IMR-90 (cell line): ENCODE data around the gene MRPL30. TPM values are rescaled to one million over a fixed set of nuclear protein-coding genes. Genes with fewer than 3 reads are reported as not detected.

Source experiments
- ATAC-seq: fragments of 200-7000 bp; cut with Tn5 transposase; 2 replicates; pipeline ENCODE4 v1.9.1; 2020; ENCODE audit warnings: low read depth, mild to moderate bottlenecking, moderate library complexity
- BruUV-seq: library from RNA; stranded (reverse); fragments of 400-500 nt; replicated peaks from 2 replicates; lab custom pipeline; 2021; lab: Mats Ljungman, UMichigan
- CTCF ChIA-PET: fragments of 300-600 bp; formaldehyde crosslinking; extraction: SDS; loops from one replicate; lab custom pipeline; 2021; ENCODE audit warnings: antibody characterized with exemption; lab: Yijun Ruan, JAX
- POLR2A ChIA-PET: fragments of 300-600 bp; sonication (Branson Sonifier 250); formaldehyde crosslinking; loops from one replicate; lab custom pipeline; 2022; ENCODE audit warnings: antibody characterized with exemption; ENCODE audit not compliant: unreplicated experiment; lab: Charles Lee
- DNase-seq: peaks from one replicate; pipeline ENCODE4 v3.0.0; 2013
- H2AFZ ChIP-seq: replicated peaks from 2 replicates; pipeline ENCODE3; 2013; ENCODE audit warnings: low read length, mild to moderate bottlenecking; ENCODE audit not compliant: poor library complexity
- H2AK5ac ChIP-seq: 2 replicates; pipeline ENCODE4 v1.6.1; 2013; ENCODE audit warnings: low read depth, low read length, inconsistent platforms
- H2AK9ac ChIP-seq: replicated peaks from 2 replicates; pipeline ENCODE3; 2013; ENCODE audit warnings: mild to moderate bottlenecking, low read depth, low read length, moderate library complexity; ENCODE audit not compliant: poor library complexity
- H2BK120ac ChIP-seq: 2 replicates; pipeline ENCODE4 v1.6.1; 2013; ENCODE audit warnings: low read depth, low read length, inconsistent platforms
- H2BK15ac ChIP-seq: 3 replicates; pipeline ENCODE4 v1.6.1; 2013; ENCODE audit warnings: low read depth, low read length, inconsistent platforms
- H2BK20ac ChIP-seq: 2 replicates; pipeline ENCODE4 v1.6.1; 2013; ENCODE audit warnings: low read depth, mild to moderate bottlenecking, inconsistent platforms, low read length, moderate library complexity
- H2BK5ac ChIP-seq: 2 replicates; pipeline ENCODE4 v1.6.1; 2013; ENCODE audit warnings: mild to moderate bottlenecking, low read depth, low read length, inconsistent platforms; ENCODE audit not compliant: poor library complexity, severe bottlenecking
- H3K14ac ChIP-seq: replicated peaks from 2 replicates; pipeline ENCODE4 v1.6.1; 2013; ENCODE audit warnings: low read depth, low read length, inconsistent platforms
- H3K18ac ChIP-seq: 2 replicates; pipeline ENCODE4 v1.6.1; 2013; ENCODE audit warnings: low read depth, low read length, control low read depth
- H3K23ac ChIP-seq: 2 replicates; pipeline ENCODE4 v1.6.1; 2013; ENCODE audit warnings: low read depth, low read length, inconsistent platforms
- H3K27ac ChIP-seq: 2 replicates; pipeline ENCODE4 v1.5.1; 2013; ENCODE audit warnings: mild to moderate bottlenecking, control low read depth, low read length; ENCODE audit not compliant: insufficient read depth
- H3K27me3 ChIP-seq: 2 replicates; pipeline ENCODE4 v1.6.1; 2013; ENCODE audit warnings: low read length; ENCODE audit not compliant: control insufficient read depth, insufficient read depth
- H3K36me3 ChIP-seq: 2 replicates; pipeline ENCODE4 v1.6.1; 2013; ENCODE audit warnings: low read length, mixed read lengths; ENCODE audit not compliant: control insufficient read depth, insufficient read depth
- H3K4ac ChIP-seq: 2 replicates; pipeline ENCODE4 v1.6.1; 2013; ENCODE audit warnings: low read depth, low read length, inconsistent platforms
- H3K4me1 ChIP-seq: 2 replicates; pipeline ENCODE4 v1.6.1; 2013; ENCODE audit warnings: low read length, mixed read lengths; ENCODE audit not compliant: control insufficient read depth, insufficient read depth
- H3K4me2 ChIP-seq: 2 replicates; pipeline ENCODE4 v1.6.1; 2013; ENCODE audit warnings: low read depth, mild to moderate bottlenecking, control low read depth, low read length, moderate library complexity
- H3K4me3 ChIP-seq: 2 replicates; pipeline ENCODE4 v1.5.1; 2013; ENCODE audit warnings: low read depth, mild to moderate bottlenecking, control low read depth, low read length, moderate library complexity; ENCODE audit not compliant: insufficient read depth
- H3K56ac ChIP-seq: 2 replicates; pipeline ENCODE4 v1.6.1; 2013; ENCODE audit warnings: low read length, inconsistent platforms; ENCODE audit not compliant: insufficient read depth; ENCODE audit errors: extremely low read depth
- H3K79me1 ChIP-seq, 2 experiments: 2 replicates each; pipeline ENCODE4 v1.6.1; 2013; ENCODE audit warnings: low read length in 2 of 2, inconsistent platforms in 1 of 2, low read depth in 1 of 2
- H3K9ac ChIP-seq: 2 replicates; pipeline ENCODE4 v1.6.1; 2013; ENCODE audit warnings: low read depth, low read length, control low read depth
- H3K9me1 ChIP-seq: 2 replicates; pipeline ENCODE4 v1.6.1; 2013; ENCODE audit warnings: low read length, inconsistent platforms; ENCODE audit not compliant: insufficient read depth
- H3K9me3 ChIP-seq: 2 replicates; pipeline ENCODE4 v1.6.1; 2013; ENCODE audit warnings: low read length; ENCODE audit not compliant: control insufficient read depth, insufficient read depth
- H4K20me1 ChIP-seq: 2 replicates; pipeline ENCODE4 v1.6.1; 2013; ENCODE audit warnings: low read length, inconsistent platforms; ENCODE audit not compliant: insufficient read depth
- H4K5ac ChIP-seq: 2 replicates; pipeline ENCODE4 v1.6.1; 2013; ENCODE audit warnings: mild to moderate bottlenecking, low read depth, low read length, control low read depth
- H4K8ac ChIP-seq, 2 experiments: 2 replicates each; pipeline ENCODE4 v1.6.1; 2013; ENCODE audit warnings: low read depth in 2 of 2, low read length in 2 of 2, control low read depth in 1 of 2, inconsistent platforms in 1 of 2
- H4K91ac ChIP-seq: 2 replicates; pipeline ENCODE4 v1.6.1; 2013; ENCODE audit warnings: low read depth, low read length, inconsistent platforms; ENCODE audit not compliant: insufficient read depth
- BHLHE40 ChIP-seq: fragments of 150-350 bp; IDR thresholded peaks from 2 replicates; pipeline ENCODE4 v1.6.1; 2016; ENCODE audit warnings: mild to moderate bottlenecking, low read depth, low read length
- CEBPB ChIP-seq: IDR thresholded peaks from 2 replicates; pipeline ENCODE4 v1.6.1; 2012; ENCODE audit warnings: low read depth, low read length, improper control_type of control experiment
- CHD1 ChIP-seq: IDR thresholded peaks from 2 replicates; pipeline ENCODE4 v1.6.1; 2012; ENCODE audit warnings: low read depth, low read length, improper control_type of control experiment
- FOS ChIP-seq: fragments of 150-350 bp; IDR thresholded peaks from 2 replicates; pipeline ENCODE4 v1.6.1; 2016; ENCODE audit warnings: low read depth, low read length
- MAFK ChIP-seq: IDR thresholded peaks from 2 replicates; pipeline ENCODE4 v1.6.1; 2012; ENCODE audit warnings: low read depth, low read length, improper control_type of control experiment
- MAZ ChIP-seq: IDR thresholded peaks from 2 replicates; pipeline ENCODE4 v1.6.1; 2012; ENCODE audit warnings: low read depth, mild to moderate bottlenecking, low read length, improper control_type of control experiment, moderate library complexity, borderline replicate concordance
- MXI1 ChIP-seq: IDR thresholded peaks from 2 replicates; pipeline ENCODE4 v1.6.1; 2012; ENCODE audit warnings: low read depth, mild to moderate bottlenecking, low read length, moderate library complexity, borderline replicate concordance
- NFE2L2 ChIP-seq: fragments of 150-350 bp; IDR thresholded peaks from 2 replicates; pipeline ENCODE4 v1.6.1; 2016; ENCODE audit warnings: low read depth, mild to moderate bottlenecking, low read length
- POLR2A ChIP-seq: IDR thresholded peaks from 2 replicates; pipeline ENCODE4 v1.6.1; 2012; ENCODE audit warnings: mild to moderate bottlenecking, low read depth, low read length
- RAD21 ChIP-seq: IDR thresholded peaks from 2 replicates; pipeline ENCODE4 v1.6.1; 2012; ENCODE audit warnings: low read length, improper control_type of control experiment
- RCOR1 ChIP-seq: IDR thresholded peaks from 2 replicates; pipeline ENCODE4 v1.6.1; 2012; ENCODE audit warnings: mild to moderate bottlenecking, low read length, improper control_type of control experiment; ENCODE audit not compliant: insufficient replicate concordance
- RFX5 ChIP-seq: IDR thresholded peaks from 2 replicates; pipeline ENCODE4 v1.8.0; 2012; ENCODE audit warnings: low read depth, mild to moderate bottlenecking, low read length, moderate library complexity
- SMC3 ChIP-seq: fragments of 150-350 bp; IDR thresholded peaks from 2 replicates; pipeline ENCODE4 v1.6.1; 2016; ENCODE audit warnings: low read depth, mild to moderate bottlenecking, antibody characterized with exemption, low read length, moderate library complexity
- WGBS, 2 experiments: methylation state at CpG; one replicate each; pipeline versions ENCODE4 v1.1.5 to v1.1.7; 2013; ENCODE audit warnings: missing lambda C conversion rate in 2 of 2; ENCODE audit not compliant: insufficient read length in 1 of 2; ENCODE audit errors: extremely low coverage in 2 of 2; 5-methylcytosine and 5-hydroxymethylcytosine counted together
- dilution Hi-C: fragments of 300-500 bp; cut with HindIII; formaldehyde crosslinking; loops from one replicate; pipeline ENCODE4 v1.14.3; 2018; ENCODE audit warnings: low sequenced_read_pairs; ENCODE audit not compliant: unreplicated experiment
- in situ Hi-C: fragments of 300-500 bp; cut with MboI; formaldehyde crosslinking; loops from 3 replicates; pipeline ENCODE4 v1.14.3; 2019; ENCODE audit warnings: low sequenced_read_pairs, inconsistent platforms, mixed read lengths
- intact Hi-C: fragments of 100-400 bp; cut with micrococcal nuclease; formaldehyde crosslinking; loops from 2 replicates; pipeline ENCODE4 v1.10.0; 2022
- polyA plus RNA-seq, 3 experiments: library from polyadenylated mRNA; depleted of rRNA; stranded (reverse); fragments of >200 nt; gene quantifications; 2 replicates each; pipeline ENCODE4 v1.2.3, GENCODE V29; 2012; ENCODE audit warnings: low replicate concordance in 1 of 3
- total RNA-seq: library from RNA; depleted of rRNA; stranded (reverse); fragments of >200 nt; gene quantifications from 2 replicates; pipeline ENCODE4 v1.2.3, GENCODE V29; 2012
- TF ChIP-seq, protein P1 (sequence below): fragments of 150-350 bp; IDR thresholded peaks from 2 replicates; pipeline ENCODE4 v1.6.1; 2016; ENCODE audit warnings: low read depth, mild to moderate bottlenecking, low read length, moderate library complexity, borderline replicate concordance
- TF ChIP-seq, protein P2 (sequence below): conservative IDR thresholded peaks from 2 replicates; pipeline ENCODE4 v1.5.1; 2012; ENCODE audit warnings: mild to moderate bottlenecking, low read depth, low read length, improper control_type of control experiment
- TF ChIP-seq, protein P3 (sequence below): fragments of 150-350 bp; IDR thresholded peaks from 2 replicates; pipeline ENCODE4 v1.6.1; 2017; ENCODE audit warnings: mild to moderate bottlenecking, antibody characterized with exemption, low read length, low read depth

The MRPL30 gene
- total and polyA plus RNA-seq, 2 of the 4 experiments (the other 2 are of a cell fraction) = 18.7 to 34.8 TPM

DNA sequence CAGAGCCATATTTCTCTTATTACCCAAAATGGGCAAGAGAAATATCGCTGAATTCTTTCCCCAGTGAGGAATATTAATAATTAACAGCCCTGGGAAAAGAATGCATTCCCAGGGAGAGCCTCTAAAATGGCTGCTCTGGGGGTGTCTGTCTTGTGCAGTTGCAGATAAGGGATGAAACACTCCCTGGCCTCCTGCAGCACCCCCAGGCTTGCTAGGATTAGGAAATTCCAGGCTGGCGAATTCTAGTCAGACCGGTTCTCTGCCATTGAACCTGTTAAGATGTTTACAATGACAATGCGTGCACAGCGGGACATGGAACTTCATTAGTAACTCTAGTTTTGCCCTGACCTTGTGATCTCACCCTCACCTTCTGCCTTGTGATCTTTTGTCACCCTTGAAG, 24.5 kb downstream of the MRPL30 start:
- Histone ChIP-seq H3K4ac (no peak overlapping the region), H2AK9ac (no peak overlapping the region), H2BK5ac (no peak overlapping the region), H2BK20ac (no peak overlapping the region), H4K8ac (no peak overlapping the region), H3K79me1 (no peaks in the 10 kb centered on the region), H2AFZ (no peak overlapping the region), H4K20me1 (no peaks in the 10 kb centered on the region), H3K9me1 (peaks cover 2% of the 10 kb centered on the region; the same call in 1 of the 2 replicates), H3K4me1 (no peaks in the 10 kb centered on the region), H4K5ac (no peak overlapping the region), H3K18ac (no peak overlapping the region), H3K23ac (no peak overlapping the region), H3K36me3 (no peaks in the 10 kb centered on the region), H3K4me2 (no peak overlapping the region), H4K91ac (no peak overlapping the region), H2BK15ac (no peak overlapping the region), H3K27me3 (no peaks in the 10 kb centered on the region), H3K56ac (no peak overlapping the region), H3K4me3 (no peak overlapping the region), H2BK120ac (no peak overlapping the region), H3K9ac (no peak overlapping the region), H3K14ac (no peak overlapping the region), H3K9me3 (no peaks in the 10 kb centered on the region), H2AK5ac (no peak overlapping the region), H3K27ac (no peak overlapping the region)
- WGBS, 2 experiments = 80% methylated on average over 3 of the region's 5 CpGs; no CpG with 5 or more reads in 1 of the 2 experiments
- in situ Hi-C loops = no loop called here
- dilution Hi-C loops = no loop called here
- ATAC-seq (no peak), DNase-seq (no peak)
- intact Hi-C loops = no loop called here
- no TSS peak for BruUV-seq
- no peak for TF ChIP-seq NFE2L2
- no peak for TF ChIP-seq MAFK
- no peak for TF ChIP-seq RCOR1
- no peak for TF ChIP-seq POLR2A
- TF ChIP-seq, protein P1, sequence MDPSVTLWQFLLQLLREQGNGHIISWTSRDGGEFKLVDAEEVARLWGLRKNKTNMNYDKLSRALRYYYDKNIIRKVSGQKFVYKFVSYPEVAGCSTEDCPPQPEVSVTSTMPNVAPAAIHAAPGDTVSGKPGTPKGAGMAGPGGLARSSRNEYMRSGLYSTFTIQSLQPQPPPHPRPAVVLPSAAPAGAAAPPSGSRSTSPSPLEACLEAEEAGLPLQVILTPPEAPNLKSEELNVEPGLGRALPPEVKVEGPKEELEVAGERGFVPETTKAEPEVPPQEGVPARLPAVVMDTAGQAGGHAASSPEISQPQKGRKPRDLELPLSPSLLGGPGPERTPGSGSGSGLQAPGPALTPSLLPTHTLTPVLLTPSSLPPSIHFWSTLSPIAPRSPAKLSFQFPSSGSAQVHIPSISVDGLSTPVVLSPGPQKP = no peak
- no peak for TF ChIP-seq RAD21
- no peak for TF ChIP-seq SMC3
- TF ChIP-seq CHD1 = no peak
- no peak for TF ChIP-seq MXI1
- TF ChIP-seq RFX5 = no peak
- TF ChIP-seq, protein P2, sequence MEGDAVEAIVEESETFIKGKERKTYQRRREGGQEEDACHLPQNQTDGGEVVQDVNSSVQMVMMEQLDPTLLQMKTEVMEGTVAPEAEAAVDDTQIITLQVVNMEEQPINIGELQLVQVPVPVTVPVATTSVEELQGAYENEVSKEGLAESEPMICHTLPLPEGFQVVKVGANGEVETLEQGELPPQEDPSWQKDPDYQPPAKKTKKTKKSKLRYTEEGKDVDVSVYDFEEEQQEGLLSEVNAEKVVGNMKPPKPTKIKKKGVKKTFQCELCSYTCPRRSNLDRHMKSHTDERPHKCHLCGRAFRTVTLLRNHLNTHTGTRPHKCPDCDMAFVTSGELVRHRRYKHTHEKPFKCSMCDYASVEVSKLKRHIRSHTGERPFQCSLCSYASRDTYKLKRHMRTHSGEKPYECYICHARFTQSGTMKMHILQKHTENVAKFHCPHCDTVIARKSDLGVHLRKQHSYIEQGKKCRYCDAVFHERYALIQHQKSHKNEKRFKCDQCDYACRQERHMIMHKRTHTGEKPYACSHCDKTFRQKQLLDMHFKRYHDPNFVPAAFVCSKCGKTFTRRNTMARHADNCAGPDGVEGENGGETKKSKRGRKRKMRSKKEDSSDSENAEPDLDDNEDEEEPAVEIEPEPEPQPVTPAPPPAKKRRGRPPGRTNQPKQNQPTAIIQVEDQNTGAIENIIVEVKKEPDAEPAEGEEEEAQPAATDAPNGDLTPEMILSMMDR = no peak
- TF ChIP-seq CEBPB = no peak
- no peak for TF ChIP-seq BHLHE40
- no peak for TF ChIP-seq FOS
- TF ChIP-seq, protein P3, sequence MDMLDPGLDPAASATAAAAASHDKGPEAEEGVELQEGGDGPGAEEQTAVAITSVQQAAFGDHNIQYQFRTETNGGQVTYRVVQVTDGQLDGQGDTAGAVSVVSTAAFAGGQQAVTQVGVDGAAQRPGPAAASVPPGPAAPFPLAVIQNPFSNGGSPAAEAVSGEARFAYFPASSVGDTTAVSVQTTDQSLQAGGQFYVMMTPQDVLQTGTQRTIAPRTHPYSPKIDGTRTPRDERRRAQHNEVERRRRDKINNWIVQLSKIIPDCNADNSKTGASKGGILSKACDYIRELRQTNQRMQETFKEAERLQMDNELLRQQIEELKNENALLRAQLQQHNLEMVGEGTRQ = no peak
- TF ChIP-seq MAZ = no peak
- ChIA-PET POLR2A (no interaction called here), CTCF (no interaction called here)
